Stimulated activated naive CD8-positive, alpha-beta T cell treated with anti-CD3 and anti-CD28 coated beads, Interleukin-15, Interleukin-2, amounts not matched to agents 100 ng/mL and 50 ng/mL, for 24 hours (primary cell): Measurements from ENCODE around the gene LAYN.

Source experiments
- H3K27ac Mint-ChIP-seq: one replicate; pipeline ENCODE4 v1.8.0; 2021; ENCODE audit warnings: mild to moderate bottlenecking, mixed read lengths
- H3K27me3 Mint-ChIP-seq: one replicate; pipeline ENCODE4 v1.8.0; 2021; ENCODE audit warnings: mixed read lengths
- H3K36me3 Mint-ChIP-seq: one replicate; pipeline ENCODE4 v1.8.0; 2021; ENCODE audit warnings: low read depth, mixed read lengths
- H3K4me1 Mint-ChIP-seq: one replicate; pipeline ENCODE4 v1.8.0; 2021; ENCODE audit warnings: low read depth, mixed read lengths
- H3K4me3 Mint-ChIP-seq: one replicate; pipeline ENCODE4 v1.8.0; 2021; ENCODE audit warnings: mild to moderate bottlenecking, mixed read lengths
- H3K9me3 Mint-ChIP-seq: one replicate; pipeline ENCODE4 v1.8.0; 2021; ENCODE audit warnings: mixed read lengths

The LAYN gene

GRCh38 chr11:111523343-111523742 lies 17.2 kb upstream of the LAYN start:
- Mint-ChIP-seq H3K4me1 (peaks cover 85% of the 10 kb centered on the region), H3K9me3 (no peaks in the 10 kb centered on the region), H3K36me3 (no peaks in the 10 kb centered on the region), H3K27me3 (peaks cover 5% of the 10 kb centered on the region), H3K27ac (peak overlapping the region; percentile 4), H3K4me3 (no peak overlapping the region)

- Mint-ChIP-seq H3K27me3 (peaks cover 5% of the 10 kb centered on the region), H3K4me3 (no peak overlapping the region), H3K36me3 (no peaks in the 10 kb centered on the region), H3K9me3 (no peaks in the 10 kb centered on the region), H3K4me1 (peaks cover 85% of the 10 kb centered on the region), H3K27ac (no peak overlapping the region)
Measured at GRCh38 chr11:111524056-111524455, 16.5 kb upstream of the LAYN start.

- no peak overlapping the region for H3K27ac Mint-ChIP-seq
- H3K9me3 Mint-ChIP-seq, result no peaks in the 10 kb centered on the region
- no peaks in the 10 kb centered on the region for H3K36me3 Mint-ChIP-seq
- peak overlapping the region; percentile 42 for H3K4me3 Mint-ChIP-seq
- peaks cover 5% of the 10 kb centered on the region for H3K27me3 Mint-ChIP-seq
- H3K4me1 Mint-ChIP-seq, result peaks cover 90% of the 10 kb centered on the region
Measured at GRCh38 chr11:111525456-111525855, 15.1 kb upstream of the LAYN start.

GRCh38 chr11:111526501-111526900 lies 14.0 kb upstream of the LAYN start:
- Mint-ChIP-seq H3K4me3 (peak overlapping the region; percentile 42), H3K27me3 (peaks cover 5% of the 10 kb centered on the region), H3K4me1 (peaks cover 85% of the 10 kb centered on the region), H3K36me3 (no peaks in the 10 kb centered on the region), H3K27ac (peak overlapping the region; percentile 86), H3K9me3 (no peaks in the 10 kb centered on the region)

- no peaks in the 10 kb centered on the region for H3K27me3 Mint-ChIP-seq
- no peaks in the 10 kb centered on the region for H3K36me3 Mint-ChIP-seq
- H3K4me3 Mint-ChIP-seq, result no peak overlapping the region
- peaks cover 83% of the 10 kb centered on the region for H3K4me1 Mint-ChIP-seq
- no peak overlapping the region for H3K27ac Mint-ChIP-seq
- no peaks in the 10 kb centered on the region for H3K9me3 Mint-ChIP-seq
Measured at GRCh38 chr11:111527279-111527678, 13.2 kb upstream of the LAYN start.

- Mint-ChIP-seq H3K36me3 (no peaks in the 10 kb centered on the region), H3K4me1 (peaks cover 80% of the 10 kb centered on the region), H3K27ac (peak overlapping the region; percentile 86), H3K4me3 (no peak overlapping the region), H3K27me3 (no peaks in the 10 kb centered on the region), H3K9me3 (no peaks in the 10 kb centered on the region)
Measured at GRCh38 chr11:111528557-111528956, 12.0 kb upstream of the LAYN start.

GRCh38 chr11:111530091-111530490 lies 10.4 kb upstream of the LAYN start:
- Mint-ChIP-seq H3K36me3 (no peaks in the 10 kb centered on the region), H3K4me3 (no peak overlapping the region), H3K4me1 (peaks cover 76% of the 10 kb centered on the region), H3K27ac (no peak overlapping the region), H3K9me3 (no peaks in the 10 kb centered on the region), H3K27me3 (peaks cover 11% of the 10 kb centered on the region)

- Mint-ChIP-seq H3K27ac (peak overlapping the region; percentile 57), H3K9me3 (no peaks in the 10 kb centered on the region), H3K4me1 (peaks cover 68% of the 10 kb centered on the region), H3K27me3 (peaks cover 15% of the 10 kb centered on the region), H3K36me3 (no peaks in the 10 kb centered on the region), H3K4me3 (peak overlapping the region; percentile 44)
Measured at GRCh38 chr11:111531136-111531535, 9.4 kb upstream of the LAYN start.

GRCh38 chr11:111531687-111532364 lies 8.7 kb upstream of the LAYN start:
- no peaks in the 10 kb centered on the region for H3K9me3 Mint-ChIP-seq
- peak overlapping the region; percentile 59 for H3K4me3 Mint-ChIP-seq
- peaks cover 65% of the 10 kb centered on the region for H3K4me1 Mint-ChIP-seq
- H3K27me3 Mint-ChIP-seq, result peaks cover 21% of the 10 kb centered on the region
- H3K36me3 Mint-ChIP-seq, result no peaks in the 10 kb centered on the region
- H3K27ac Mint-ChIP-seq, result peak overlapping the region; percentile 90

- Mint-ChIP-seq H3K4me3 (peak overlapping the region; percentile 59), H3K4me1 (peaks cover 67% of the 10 kb centered on the region), H3K27me3 (peaks cover 26% of the 10 kb centered on the region), H3K27ac (peak overlapping the region; percentile 90), H3K36me3 (no peaks in the 10 kb centered on the region), H3K9me3 (no peaks in the 10 kb centered on the region)
Measured at GRCh38 chr11:111532365-111532709, 8.2 kb upstream of the LAYN start.

GRCh38 chr11:111535281-111535680 lies 5.2 kb upstream of the LAYN start:
- Mint-ChIP-seq H3K9me3 (peaks cover 6% of the 10 kb centered on the region), H3K27me3 (peaks cover 55% of the 10 kb centered on the region), H3K4me1 (peaks cover 67% of the 10 kb centered on the region), H3K27ac (no peak overlapping the region), H3K4me3 (no peak overlapping the region), H3K36me3 (peaks cover 4% of the 10 kb centered on the region)

GRCh38 chr11:111537336-111537860 lies 3.1 kb upstream of the LAYN start:
- peaks cover 65% of the 10 kb centered on the region for H3K27me3 Mint-ChIP-seq
- H3K36me3 Mint-ChIP-seq, result peaks cover 4% of the 10 kb centered on the region
- H3K9me3 Mint-ChIP-seq, result peaks cover 6% of the 10 kb centered on the region
- H3K4me3 Mint-ChIP-seq, result no peak overlapping the region
- peaks cover 69% of the 10 kb centered on the region for H3K4me1 Mint-ChIP-seq
- peak overlapping the region; percentile 33 for H3K27ac Mint-ChIP-seq

GRCh38 chr11:111538407-111539114 lies 2.0 kb upstream of the LAYN start:
- H3K27ac Mint-ChIP-seq, result peak overlapping the region; percentile 85
- peak overlapping the region; percentile 81 for H3K4me3 Mint-ChIP-seq
- peaks cover 71% of the 10 kb centered on the region for H3K27me3 Mint-ChIP-seq
- peaks cover 73% of the 10 kb centered on the region for H3K4me1 Mint-ChIP-seq
- H3K9me3 Mint-ChIP-seq, result peaks cover 6% of the 10 kb centered on the region
- H3K36me3 Mint-ChIP-seq, result peaks cover 6% of the 10 kb centered on the region

- H3K9me3 Mint-ChIP-seq, result peaks cover 6% of the 10 kb centered on the region
- peaks cover 74% of the 10 kb centered on the region for H3K4me1 Mint-ChIP-seq
- peaks cover 15% of the 10 kb centered on the region for H3K36me3 Mint-ChIP-seq
- peak overlapping the region; percentile 85 for H3K27ac Mint-ChIP-seq
- H3K4me3 Mint-ChIP-seq, result peak overlapping the region; percentile 81
- peaks cover 66% of the 10 kb centered on the region for H3K27me3 Mint-ChIP-seq
Measured at GRCh38 chr11:111539426-111540113, 950 bp upstream of the LAYN start.

GRCh38 chr11:111540937-111541253 lies 375 bp downstream of the LAYN start:
- H3K36me3 Mint-ChIP-seq, result peaks cover 24% of the 10 kb centered on the region

More at GRCh38 chr11:111540937-111541253, 375 bp downstream of the LAYN start:
- Mint-ChIP-seq H3K27ac (no peak overlapping the region), H3K4me3 (peak overlapping the region; percentile 86), H3K9me3 (peaks cover 6% of the 10 kb centered on the region), H3K4me1 (peaks cover 66% of the 10 kb centered on the region), H3K27me3 (peaks cover 69% of the 10 kb centered on the region)
